ENCODE measurements around the gene SPATA9.

Gene SPATA9

GRCh38 chr5:95684361-95684760, 1.6 kb upstream of the SPATA9 start:
- DNase-seq (ENCODE audit: low read depth) = no peak

- DNase-seq (ENCODE audit: low read depth) = no peak
Measured at GRCh38 chr5:95673081-95673480, 9.7 kb downstream of the SPATA9 start.

- DNase-seq (ENCODE audit: low read depth) = no peak
Measured at GRCh38 chr5:95672641-95673040, 10.2 kb downstream of the SPATA9 start.

- DNase-seq (ENCODE audit: low read depth) = no peak
Measured at GRCh38 chr5:95671826-95672225, 11.0 kb downstream of the SPATA9 start.

GRCh38 chr5:95670568-95670967, 12.2 kb downstream of the SPATA9 start:
- no peak for DNase-seq (ENCODE audit: low read depth)

- no peak for DNase-seq (ENCODE audit: low read depth)
Measured at GRCh38 chr5:95669985-95670384, 12.8 kb downstream of the SPATA9 start.

- no peak for DNase-seq (ENCODE audit: low read depth)
Measured at GRCh38 chr5:95669540-95669939, 13.3 kb downstream of the SPATA9 start.

- no peak for DNase-seq (ENCODE audit: low read depth)
Measured at GRCh38 chr5:95668728-95669127, 14.1 kb downstream of the SPATA9 start.

GRCh38 chr5:95668216-95668615, 14.6 kb downstream of the SPATA9 start:
- DNase-seq (ENCODE audit: low read depth) = no peak

- no peak for DNase-seq (ENCODE audit: low read depth)
Measured at GRCh38 chr5:95667678-95668077, 15.1 kb downstream of the SPATA9 start.

- DNase-seq (ENCODE audit: low read depth) = no peak
Measured at GRCh38 chr5:95667061-95667618, 15.7 kb downstream of the SPATA9 start.

GRCh38 chr5:95664204-95664786, 18.5 kb downstream of the SPATA9 start:
- no peak for DNase-seq (ENCODE audit: low read depth)

- DNase-seq (ENCODE audit: low read depth) = no peak
Measured at GRCh38 chr5:95662946-95663345, 19.8 kb downstream of the SPATA9 start.

- DNase-seq (ENCODE audit: low read depth) = no peak
Measured at GRCh38 chr5:95660060-95660459, 22.7 kb downstream of the SPATA9 start.

GRCh38 chr5:95655575-95655974, 27.2 kb downstream of the SPATA9 start:
- DNase-seq (ENCODE audit: low read depth) = no peak

- no peak for DNase-seq (ENCODE audit: low read depth)
Measured at GRCh38 chr5:95654196-95654595, 28.6 kb downstream of the SPATA9 start.

GRCh38 chr5:95652849-95653248, 29.9 kb downstream of the SPATA9 start:
- no peak for DNase-seq (ENCODE audit: low read depth)

- DNase-seq (ENCODE audit: low read depth) = no peak
Measured at GRCh38 chr5:95649842-95650620, 32.8 kb downstream of the SPATA9 start.

- DNase-seq (ENCODE audit: low read depth) = no peak
Measured at GRCh38 chr5:95649274-95649673, 33.5 kb downstream of the SPATA9 start.

- DNase-seq (ENCODE audit: low read depth) = no peak
Measured at GRCh38 chr5:95647886-95648860, 34.6 kb downstream of the SPATA9 start.

GRCh38 chr5:95646569-95647431, 36.0 kb downstream of the SPATA9 start, which contains the start of gene RFESD:
Gene RFESD (plus strand): TSS chr5:95646777. CDS start chr5:95652272, 5,495 bp downstream.
- DNase-seq (ENCODE audit: low read depth) = peak; percentile 95
